Upper lobe of right lung (tissue), 1 donor: ENCODE data around the gene STMN3. TPM values are rescaled to one million over a fixed set of nuclear protein-coding genes. Genes with fewer than 3 reads are reported as not detected.
A peak's percentile ranks its signal among the peaks of the same experiment; 100 is the strongest.
"Not testable (repeated sequence)": the region's sequence is repeated elsewhere in the genome, so short reads cannot be mapped to it uniquely, and the experiment has no call there.

Source experiments
- ATAC-seq: fragments of 200-7000 bp; cut with Tn5 transposase; one replicate; pipeline ENCODE4 v1.9.1; 2020; ENCODE audit warnings: mild to moderate bottlenecking, moderate library complexity
- DNase-seq: peaks from one replicate; pipeline ENCODE4 v3.0.0-alpha.2; 2020
- H3K27ac ChIP-seq: fragments of 200-600 bp; one replicate; pipeline ENCODE4 v1.8.0; 2022
- H3K27me3 ChIP-seq: fragments of 200-600 bp; one replicate; pipeline ENCODE4 v1.8.0; 2022; ENCODE audit warnings: mild to moderate bottlenecking
- H3K36me3 ChIP-seq: fragments of 200-600 bp; one replicate; pipeline ENCODE4 v1.8.0; 2022
- H3K4me1 ChIP-seq: fragments of 200-600 bp; one replicate; pipeline ENCODE4 v1.8.0; 2022
- H3K4me3 ChIP-seq: fragments of 200-600 bp; one replicate; pipeline ENCODE4 v1.8.0; 2022; ENCODE audit warnings: mild to moderate bottlenecking
- H3K9me3 ChIP-seq: fragments of 200-600 bp; one replicate; pipeline ENCODE4 v1.8.0; 2022
- intact Hi-C: fragments of 100-400 bp; cut with DNase I; formaldehyde crosslinking; loops from one replicate; pipeline ENCODE4 v1.11.0; 2022
- total RNA-seq: library from RNA; stranded (reverse); fragmentation: NEBNext Ultra II Directional; extraction: Animal tissue kit (Norgen Biotek cat#: 25700); gene quantifications from one replicate; pipeline ENCODE4 v1.2.1, GENCODE V29; 2021
- TF ChIP-seq, protein P1 (sequence below): fragments of 200-600 bp; IDR thresholded peaks from one replicate; pipeline ENCODE4 v1.8.0; 2022; ENCODE audit warnings: antibody characterized with exemption
- donor health status: DM: no; HTN: yes; CAD: no; lungs with severe emphysema.

The STMN3 gene
- total RNA-seq, 1 donor from 2014 or later = 12.4 TPM

DNA sequence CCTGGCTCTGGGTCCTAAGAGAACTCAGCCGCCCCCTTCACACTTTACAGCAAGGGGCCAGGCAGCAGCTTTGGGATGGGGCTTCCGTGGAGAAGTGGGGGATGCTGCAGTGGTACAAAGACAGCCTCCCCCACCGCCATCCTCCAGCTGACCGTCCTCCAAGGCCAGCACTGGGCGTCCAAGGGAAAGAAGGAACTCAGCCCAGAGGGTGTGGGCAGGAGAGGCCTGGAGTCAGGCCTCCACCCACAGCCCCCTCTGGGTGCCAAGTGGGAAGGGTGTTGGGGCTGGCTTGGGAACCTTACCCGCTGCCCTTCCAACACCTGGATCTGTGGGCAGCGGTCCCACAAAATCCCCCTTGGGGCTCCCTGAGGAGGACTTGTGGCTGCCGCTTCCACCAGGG lies 13.1 kb downstream of the STMN3 start:
- Histone ChIP-seq H3K4me3 (peak overlapping the region; percentile 69), H3K27me3 (no peaks in the 10 kb centered on the region), H3K4me1 (peaks cover 22% of the 10 kb centered on the region), H3K36me3 (no peaks in the 10 kb centered on the region), H3K9me3 (no peaks in the 10 kb centered on the region), H3K27ac (peak overlapping the region; percentile 85)
- peak; percentile 2 for ATAC-seq
- no peak for DNase-seq
- TF ChIP-seq, protein P1, sequence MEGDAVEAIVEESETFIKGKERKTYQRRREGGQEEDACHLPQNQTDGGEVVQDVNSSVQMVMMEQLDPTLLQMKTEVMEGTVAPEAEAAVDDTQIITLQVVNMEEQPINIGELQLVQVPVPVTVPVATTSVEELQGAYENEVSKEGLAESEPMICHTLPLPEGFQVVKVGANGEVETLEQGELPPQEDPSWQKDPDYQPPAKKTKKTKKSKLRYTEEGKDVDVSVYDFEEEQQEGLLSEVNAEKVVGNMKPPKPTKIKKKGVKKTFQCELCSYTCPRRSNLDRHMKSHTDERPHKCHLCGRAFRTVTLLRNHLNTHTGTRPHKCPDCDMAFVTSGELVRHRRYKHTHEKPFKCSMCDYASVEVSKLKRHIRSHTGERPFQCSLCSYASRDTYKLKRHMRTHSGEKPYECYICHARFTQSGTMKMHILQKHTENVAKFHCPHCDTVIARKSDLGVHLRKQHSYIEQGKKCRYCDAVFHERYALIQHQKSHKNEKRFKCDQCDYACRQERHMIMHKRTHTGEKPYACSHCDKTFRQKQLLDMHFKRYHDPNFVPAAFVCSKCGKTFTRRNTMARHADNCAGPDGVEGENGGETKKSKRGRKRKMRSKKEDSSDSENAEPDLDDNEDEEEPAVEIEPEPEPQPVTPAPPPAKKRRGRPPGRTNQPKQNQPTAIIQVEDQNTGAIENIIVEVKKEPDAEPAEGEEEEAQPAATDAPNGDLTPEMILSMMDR = no peak
- intact Hi-C loops = no loop called here

DNA sequence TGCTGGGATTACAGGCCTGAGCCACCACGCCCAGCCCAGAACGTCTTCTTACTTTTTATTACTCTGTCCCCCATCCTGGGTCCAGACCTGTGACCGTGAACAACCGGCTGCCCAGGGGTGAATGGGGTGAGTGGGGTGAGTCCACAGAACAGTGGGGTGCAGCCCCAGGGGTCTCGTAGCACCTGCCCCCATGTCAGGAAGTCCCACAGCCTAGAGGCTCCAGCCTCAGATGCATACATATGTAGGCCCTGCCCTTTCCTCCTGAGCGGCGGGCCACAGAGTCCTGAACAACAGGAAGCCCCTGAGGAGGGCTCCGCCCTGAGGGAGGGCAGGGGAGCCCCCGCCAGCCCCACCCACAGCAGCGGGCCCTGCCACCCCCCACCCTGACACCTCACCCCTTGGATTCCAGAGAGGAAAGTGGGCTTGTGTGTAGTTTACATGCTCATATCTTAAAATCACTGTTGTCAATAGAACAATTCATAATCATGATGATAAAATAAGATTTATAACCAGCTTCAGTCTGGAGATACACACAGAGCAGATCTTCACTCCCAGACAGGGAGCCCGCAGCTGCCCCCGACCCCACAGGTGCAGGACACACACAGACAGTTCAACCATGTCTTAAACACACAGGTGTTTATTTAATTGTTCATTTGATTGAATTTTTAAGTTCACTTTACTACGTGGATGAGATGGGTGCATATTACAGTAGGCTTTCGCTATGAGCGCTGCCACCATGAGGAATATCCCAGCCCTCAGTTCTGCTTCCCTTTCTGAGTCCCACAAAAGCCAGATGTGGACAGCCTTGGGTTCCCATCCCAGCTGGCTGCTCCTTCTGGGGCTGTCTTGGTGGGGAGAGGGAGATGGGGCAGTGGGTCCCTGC lies 13.9 kb downstream of the STMN3 start:
- DNase-seq (no peak), ATAC-seq (peak; percentile 4)
- TF ChIP-seq, protein P1 = no peak
- Histone ChIP-seq H3K36me3 (no peaks in the 10 kb centered on the region), H3K27me3 (no peaks in the 10 kb centered on the region), H3K4me1 (peaks cover 22% of the 10 kb centered on the region), H3K27ac (peak overlapping the region; percentile 85), H3K4me3 (no peak overlapping the region), H3K9me3 (no peaks in the 10 kb centered on the region)
- intact Hi-C loops = no loop called here

DNA sequence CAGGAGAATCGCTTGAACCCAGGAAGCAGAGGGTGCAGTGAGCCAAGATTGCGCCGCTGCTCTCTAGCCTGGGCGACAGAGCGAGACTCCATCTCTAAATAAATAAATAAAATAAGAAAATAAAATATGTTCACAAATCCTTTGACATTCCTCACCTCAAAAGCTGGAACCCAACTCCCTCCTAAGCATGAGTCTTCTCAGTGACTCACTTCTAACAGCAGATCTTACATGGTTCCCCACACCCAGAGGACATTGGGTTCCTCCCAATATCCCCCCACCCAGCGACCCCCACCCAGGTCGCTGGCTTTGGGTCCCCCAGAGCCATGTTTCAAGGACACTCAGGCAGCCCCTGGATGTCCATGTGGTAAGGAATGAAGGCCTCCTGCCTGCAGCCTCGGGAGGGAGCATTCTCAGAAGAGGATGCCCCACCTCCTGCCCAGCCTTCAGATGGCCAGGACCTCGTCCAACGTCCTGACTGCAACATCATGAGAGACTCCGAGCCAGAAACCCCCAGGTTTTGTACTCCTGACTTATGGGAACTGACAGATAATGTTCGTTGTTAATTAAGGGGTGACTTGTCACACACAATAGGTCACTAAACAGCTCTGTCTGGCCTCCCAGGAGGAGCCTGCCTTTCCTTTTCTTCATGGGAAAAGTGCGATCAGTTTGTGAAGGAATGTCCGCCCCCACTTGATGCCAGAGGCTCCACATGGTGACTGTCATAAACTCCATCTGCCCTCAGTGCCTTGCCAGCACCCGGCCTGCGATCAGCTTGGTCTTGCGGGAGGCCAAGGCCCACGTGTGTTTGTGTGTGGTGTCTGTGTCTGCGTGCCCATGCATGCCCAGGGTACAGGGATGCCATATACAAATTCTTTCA lies 16.2 kb downstream of the STMN3 start:
- H3K27me3 ChIP-seq = no peaks in the 10 kb centered on the region
- ATAC-seq = no peak
- DNase-seq = no peak
- intact Hi-C loops = no loop called here
- peak overlapping the region; percentile 59 for H3K27ac ChIP-seq
- no peaks in the 10 kb centered on the region for H3K36me3 ChIP-seq
- H3K4me1 ChIP-seq = peaks cover 18% of the 10 kb centered on the region
- H3K4me3 ChIP-seq = no peak overlapping the region
- TF ChIP-seq, protein P1 = no peak
- no peaks in the 10 kb centered on the region for H3K9me3 ChIP-seq

DNA sequence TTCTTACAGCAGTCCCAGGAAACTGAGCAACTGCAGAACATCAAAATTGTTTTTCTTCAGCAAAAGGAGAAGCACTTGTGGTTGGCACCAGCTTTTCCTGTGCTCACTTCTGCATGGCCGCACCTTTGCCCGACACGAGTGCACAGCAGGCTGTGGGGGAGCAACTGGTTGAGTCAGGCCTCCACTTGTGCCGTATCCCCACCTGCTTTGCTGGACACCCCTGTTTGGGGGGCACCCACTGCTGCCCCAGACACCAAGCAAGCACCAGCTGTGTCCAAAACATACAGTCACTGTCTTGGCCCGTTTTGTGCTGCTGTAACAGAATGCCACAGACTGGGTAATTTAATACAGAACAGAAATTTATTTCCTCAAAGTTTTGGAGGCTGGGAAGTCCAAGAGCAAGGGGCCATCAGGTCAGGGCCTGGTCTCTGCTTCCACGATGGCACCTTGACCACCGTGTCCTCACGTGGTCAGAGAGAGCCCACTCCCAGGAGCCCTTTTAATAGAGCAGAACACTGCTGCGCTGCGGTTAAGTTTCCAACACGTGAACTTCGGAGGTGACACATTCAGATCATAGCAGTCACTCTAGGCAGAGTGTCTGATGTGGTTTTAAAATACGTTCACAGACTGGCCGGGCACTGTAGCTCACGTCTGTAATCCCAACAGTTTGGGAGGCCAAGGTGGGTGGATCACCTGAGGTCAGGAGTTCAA lies 17.6 kb downstream of the STMN3 start:
- Histone ChIP-seq H3K4me1 (peaks cover 18% of the 10 kb centered on the region), H3K36me3 (no peaks in the 10 kb centered on the region), H3K27ac (peak overlapping the region; percentile 43), H3K9me3 (no peaks in the 10 kb centered on the region), H3K4me3 (no peak overlapping the region), H3K27me3 (no peaks in the 10 kb centered on the region)
- TF ChIP-seq, protein P1 = no peak
- intact Hi-C loops = no loop called here
- DNase-seq = peak; percentile 73
- ATAC-seq = peak; percentile 58

DNA sequence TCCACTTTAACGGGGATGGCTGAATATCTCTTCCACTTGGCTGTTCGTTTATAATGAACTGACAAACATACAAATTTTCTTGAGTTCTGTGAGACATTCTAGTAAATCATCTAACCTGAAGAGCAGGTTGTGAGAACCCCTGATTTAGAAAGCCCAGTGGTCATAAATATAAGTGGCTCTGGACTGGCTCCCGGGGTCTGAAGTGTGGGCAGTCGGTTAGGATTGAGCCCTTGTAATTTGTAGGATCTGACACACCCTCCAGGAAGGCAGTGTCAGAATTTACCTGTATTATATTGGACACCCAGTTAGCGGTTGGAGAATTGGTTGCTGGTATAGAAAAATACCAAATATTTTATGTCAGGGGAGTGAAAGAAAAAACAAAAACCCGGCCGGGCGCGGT lies 19.5 kb downstream of the STMN3 start:
- no peaks in the 10 kb centered on the region for H3K9me3 ChIP-seq
- no peaks in the 10 kb centered on the region for H3K36me3 ChIP-seq
- H3K27me3 ChIP-seq = no peaks in the 10 kb centered on the region
- DNase-seq (no peak), ATAC-seq (no peak)
- intact Hi-C loops = no loop called here
- H3K27ac ChIP-seq = no peak overlapping the region
- TF ChIP-seq, protein P1 = no peak
- H3K4me3 ChIP-seq = no peak overlapping the region
- H3K4me1 ChIP-seq = peaks cover 16% of the 10 kb centered on the region

DNA sequence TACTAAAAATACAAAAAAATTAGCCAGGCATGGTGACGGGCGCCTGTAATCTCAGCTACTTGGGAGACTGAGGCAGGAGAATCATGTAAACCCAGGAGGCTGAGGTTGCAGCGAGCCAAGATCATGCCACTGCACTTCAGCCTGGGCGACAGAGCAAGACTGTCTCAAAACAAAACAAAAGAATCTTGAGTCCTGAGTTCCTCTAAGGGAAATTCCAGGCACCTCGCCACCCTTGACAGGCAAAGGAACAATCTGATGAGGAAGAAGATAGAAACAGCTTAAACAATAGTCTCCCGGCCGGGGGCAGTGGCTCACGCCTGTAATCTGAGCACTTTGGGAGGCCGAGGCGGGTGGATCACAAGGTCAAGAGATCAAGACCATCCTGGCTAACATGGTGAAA lies 21.8 kb downstream of the STMN3 start:
- H3K4me1 ChIP-seq, H3K27me3 ChIP-seq, intact Hi-C loops, H3K36me3 ChIP-seq, H3K9me3 ChIP-seq, DNase-seq, H3K4me3 ChIP-seq, ATAC-seq: not testable (repeated sequence)
- peak overlapping the region; percentile 6 for H3K27ac ChIP-seq

DNA sequence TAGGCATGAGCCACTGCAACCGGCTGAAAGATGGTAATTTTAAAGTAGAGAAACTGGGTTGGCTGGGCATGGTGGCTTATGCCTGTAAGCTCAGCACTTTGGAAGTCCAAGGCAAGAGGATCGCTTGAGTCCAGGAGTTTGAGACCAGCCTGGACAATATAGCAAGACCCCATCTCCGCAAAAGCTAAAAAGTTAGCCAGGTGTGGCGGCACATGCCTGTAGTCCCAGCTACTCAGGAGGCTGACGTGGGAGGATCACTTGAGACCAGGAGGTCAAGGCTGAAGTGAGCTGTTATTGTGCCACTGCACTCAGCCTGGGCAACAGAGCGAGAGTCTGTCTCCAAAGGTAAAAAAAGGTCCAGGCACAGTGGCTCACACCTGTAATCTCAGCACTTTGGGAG lies 22.3 kb downstream of the STMN3 start:
- H3K36me3 ChIP-seq, H3K27me3 ChIP-seq, H3K9me3 ChIP-seq, H3K4me3 ChIP-seq, DNase-seq, intact Hi-C loops, H3K4me1 ChIP-seq, ATAC-seq: not testable (repeated sequence)
- peak overlapping the region; percentile 6 for H3K27ac ChIP-seq
